Measurements from ENCODE around the gene SAV1. TPM values are rescaled to one million over a fixed set of nuclear protein-coding genes. Genes with fewer than 3 reads are reported as not detected.

SAV1 gene
- total RNA-seq, 1 experiment from 2014 or later: 64.1 TPM

- TF ChIP-seq NR1H2 (CRISPR knock-in tag; IDR thresholded peaks at IDR 0.05) (no peak), MXD4 (CRISPR knock-in tag; IDR thresholded peaks at IDR 0.05; ENCODE audit: borderline replicate concordance) (no peak), ZBTB21 (CRISPR knock-in tag; IDR thresholded peaks at IDR 0.05; ENCODE audit: borderline replicate concordance) (no peak), E2F5 (CRISPR knock-in tag; IDR thresholded peaks at IDR 0.05) (no peak), GRHL2 (CRISPR knock-in tag; IDR thresholded peaks at IDR 0.05; ENCODE audit: insufficient replicate concordance, severe bottlenecking) (no peak), CDX4 (CRISPR knock-in tag; IDR thresholded peaks at IDR 0.05; ENCODE audit: borderline replicate concordance) (no peak), JUN (CRISPR knock-in tag; IDR thresholded peaks at IDR 0.05) (no peak), ZNF425 (CRISPR knock-in tag; conservative IDR thresholded peaks at IDR 0.05) (no peak)
- Mint-ChIP-seq H3K36me3 (peaks cover 7% of the 10 kb centered on the region), H3K4me1 (peaks cover 16% of the 10 kb centered on the region), H3K27me3 (ENCODE audit: low read depth) (no peaks in the 10 kb centered on the region), H3K9me3 (no peaks in the 10 kb centered on the region), H3K4me3 (no peak overlapping the region), H3K27ac (no peak overlapping the region)
- CTCF ChIA-PET: interaction anchor here (1.1 to 1.8 kb wide), 2 partner anchors 110 to 191 kb away, joined by 3 to 4 read pairs; partner anchors contain the start of gene ATL1
- no peak for DNase-seq (ENCODE audit: low spot score)
- POLR2A ChIA-PET: no interaction called here
- ATAC-seq: no peak
Measured at GRCh38 chr14:50669441-50669986, 1.4 kb upstream of the SAV1 start.

GRCh38 chr14:50668826-50669143 is 679 bp upstream of the SAV1 start:
- ATAC-seq (no peak), DNase-seq (ENCODE audit: low spot score) (no peak)
- Mint-ChIP-seq H3K9me3 (no peaks in the 10 kb centered on the region), H3K4me1 (peaks cover 19% of the 10 kb centered on the region), H3K4me3 (no peak overlapping the region), H3K36me3 (peaks cover 12% of the 10 kb centered on the region), H3K27ac (no peak overlapping the region), H3K27me3 (ENCODE audit: low read depth) (no peaks in the 10 kb centered on the region)
- TF ChIP-seq PRRX2 (CRISPR knock-in tag; IDR thresholded peaks at IDR 0.05) (no peak), JAZF1 (CRISPR knock-in tag; IDR thresholded peaks at IDR 0.05) (no peak), FOXJ3 (CRISPR knock-in tag; IDR thresholded peaks at IDR 0.05; ENCODE audit: borderline replicate concordance) (no peak), IRF1 (CRISPR knock-in tag; IDR thresholded peaks at IDR 0.05) (no peak), ARID4B (CRISPR knock-in tag; IDR thresholded peaks at IDR 0.05; ENCODE audit: borderline replicate concordance) (no peak), STAT6 (CRISPR knock-in tag; conservative IDR thresholded peaks at IDR 0.05; ENCODE audit: low read depth) (no peak), NR3C1 (CRISPR knock-in tag; conservative IDR thresholded peaks at IDR 0.05; ENCODE audit: low read depth) (no peak)
- POLR2A ChIA-PET: interaction anchor here (0.5 to 1.4 kb wide), 5 partner anchors 9 to 807 kb away, joined by 3 to 5 read pairs (median 3); partner anchors contain the start of gene DMAC2L
- CTCF ChIA-PET: interaction anchor here (1.0 to 1.4 kb wide), 3 partner anchors 68 to 192 kb away, joined by 3 to 6 read pairs (median 5); no protein-coding TSS in a partner anchor
